KMS-11 (cell line): Measurements from ENCODE around the gene CCS.

Experiments
- H2AFZ ChIP-seq: fragments of 200-600 bp; sonication (generic); 2 replicates; pipeline ENCODE4 v1.6.1; 2016; ENCODE audit warnings: antibody characterized with exemption, mixed run types, low read depth
- H3K27ac ChIP-seq: fragments of 200-600 bp; sonication (generic); 2 replicates; pipeline ENCODE4 v1.6.1; 2016; ENCODE audit warnings: mild to moderate bottlenecking, mixed run types
- H3K27me3 ChIP-seq: fragments of 200-600 bp; sonication (generic); 2 replicates; pipeline ENCODE4 v1.6.1; 2017; ENCODE audit warnings: mild to moderate bottlenecking, low read depth, mixed run types, moderate library complexity; ENCODE audit not compliant: insufficient read depth
- H3K36me3 ChIP-seq: fragments of 200-600 bp; sonication (generic); 2 replicates; pipeline ENCODE4 v1.6.1; 2017; ENCODE audit warnings: mild to moderate bottlenecking, mixed run types; ENCODE audit not compliant: insufficient read depth
- H3K4me1 ChIP-seq: fragments of 200-600 bp; sonication (generic); 2 replicates; pipeline ENCODE4 v1.6.1; 2016; ENCODE audit warnings: mild to moderate bottlenecking, low read depth, mixed run types; ENCODE audit not compliant: poor library complexity, severe bottlenecking
- H3K4me2 ChIP-seq: fragments of 200-600 bp; sonication (generic); 2 replicates; pipeline ENCODE4 v1.7.0; 2016; ENCODE audit warnings: mild to moderate bottlenecking, mixed run types
- H3K4me3 ChIP-seq: fragments of 200-600 bp; sonication (generic); IDR thresholded peaks from 2 replicates; pipeline ENCODE4 v1.6.1; 2017; ENCODE audit warnings: low read depth, low read length, mixed read lengths; ENCODE audit not compliant: insufficient read depth
- H3K79me2 ChIP-seq: fragments of 200-600 bp; sonication (generic); 2 replicates; pipeline ENCODE4 v1.6.1; 2016; ENCODE audit warnings: low read depth, mixed run types; ENCODE audit not compliant: insufficient read depth
- H3K9ac ChIP-seq: fragments of 200-600 bp; sonication (generic); 2 replicates; pipeline ENCODE4 v1.6.1; 2016; ENCODE audit warnings: mild to moderate bottlenecking, mixed run types
- H4K20me1 ChIP-seq: fragments of 200-600 bp; sonication (generic); 2 replicates; pipeline ENCODE4 v1.6.1; 2016; ENCODE audit warnings: mild to moderate bottlenecking, mixed run types; ENCODE audit not compliant: insufficient read depth
- TF ChIP-seq, protein P1 (sequence below): fragments of 200-600 bp; sonication (generic); conservative IDR thresholded peaks from 2 replicates; pipeline ENCODE4 v1.6.1; 2017; ENCODE audit warnings: low read depth, mild to moderate bottlenecking, antibody characterized with exemption, low read length, moderate library complexity, mixed read lengths

Gene CCS

DNA sequence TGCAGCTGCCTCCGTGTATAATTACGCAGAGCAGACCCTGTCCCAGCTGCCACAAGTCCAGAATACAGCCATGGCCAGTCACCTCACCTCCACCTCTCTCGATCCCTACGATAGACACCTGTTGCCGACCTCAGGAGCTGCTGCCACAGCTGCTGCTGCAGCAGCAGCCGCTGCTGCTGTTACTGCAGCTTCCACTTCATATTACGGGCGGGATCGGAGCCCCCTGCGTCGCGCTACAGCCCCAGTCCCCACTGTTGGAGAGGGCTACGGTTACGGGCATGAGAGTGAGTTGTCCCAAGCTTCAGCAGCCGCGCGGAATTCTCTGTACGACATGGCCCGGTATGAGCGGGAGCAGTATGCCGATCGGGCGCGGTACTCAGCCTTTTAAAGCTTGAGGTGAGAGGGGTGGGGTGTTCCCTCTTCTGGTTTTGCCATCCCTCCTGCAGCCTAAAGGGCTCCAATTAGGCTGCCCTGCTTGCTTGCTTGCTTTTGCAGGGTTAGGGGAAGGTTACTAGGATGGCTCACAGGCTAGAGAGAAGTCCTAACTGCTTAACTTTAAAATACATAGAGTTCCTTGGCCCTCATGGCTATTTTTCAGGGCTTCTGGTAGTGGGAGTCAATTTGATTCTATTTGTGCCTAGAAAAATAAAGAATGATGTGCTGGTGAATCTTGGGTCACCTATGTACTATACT lies 50.9 kb downstream of the CCS start:
- Histone ChIP-seq H3K36me3 (peaks cover 45% of the 10 kb centered on the region; the same call in 1 of the 2 replicates), H2AFZ (no peak overlapping the region), H3K27me3 (no peaks in the 10 kb centered on the region), H3K79me2 (peaks cover 98% of the 10 kb centered on the region), H3K27ac (no peak overlapping the region), H3K4me3 (no peak overlapping the region), H4K20me1 (peaks cover 64% of the 10 kb centered on the region), H3K4me1 (peaks cover 41% of the 10 kb centered on the region), H3K9ac (no peak overlapping the region), H3K4me2 (no peak overlapping the region)
- TF ChIP-seq, protein P1, sequence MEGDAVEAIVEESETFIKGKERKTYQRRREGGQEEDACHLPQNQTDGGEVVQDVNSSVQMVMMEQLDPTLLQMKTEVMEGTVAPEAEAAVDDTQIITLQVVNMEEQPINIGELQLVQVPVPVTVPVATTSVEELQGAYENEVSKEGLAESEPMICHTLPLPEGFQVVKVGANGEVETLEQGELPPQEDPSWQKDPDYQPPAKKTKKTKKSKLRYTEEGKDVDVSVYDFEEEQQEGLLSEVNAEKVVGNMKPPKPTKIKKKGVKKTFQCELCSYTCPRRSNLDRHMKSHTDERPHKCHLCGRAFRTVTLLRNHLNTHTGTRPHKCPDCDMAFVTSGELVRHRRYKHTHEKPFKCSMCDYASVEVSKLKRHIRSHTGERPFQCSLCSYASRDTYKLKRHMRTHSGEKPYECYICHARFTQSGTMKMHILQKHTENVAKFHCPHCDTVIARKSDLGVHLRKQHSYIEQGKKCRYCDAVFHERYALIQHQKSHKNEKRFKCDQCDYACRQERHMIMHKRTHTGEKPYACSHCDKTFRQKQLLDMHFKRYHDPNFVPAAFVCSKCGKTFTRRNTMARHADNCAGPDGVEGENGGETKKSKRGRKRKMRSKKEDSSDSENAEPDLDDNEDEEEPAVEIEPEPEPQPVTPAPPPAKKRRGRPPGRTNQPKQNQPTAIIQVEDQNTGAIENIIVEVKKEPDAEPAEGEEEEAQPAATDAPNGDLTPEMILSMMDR: no peak

DNA sequence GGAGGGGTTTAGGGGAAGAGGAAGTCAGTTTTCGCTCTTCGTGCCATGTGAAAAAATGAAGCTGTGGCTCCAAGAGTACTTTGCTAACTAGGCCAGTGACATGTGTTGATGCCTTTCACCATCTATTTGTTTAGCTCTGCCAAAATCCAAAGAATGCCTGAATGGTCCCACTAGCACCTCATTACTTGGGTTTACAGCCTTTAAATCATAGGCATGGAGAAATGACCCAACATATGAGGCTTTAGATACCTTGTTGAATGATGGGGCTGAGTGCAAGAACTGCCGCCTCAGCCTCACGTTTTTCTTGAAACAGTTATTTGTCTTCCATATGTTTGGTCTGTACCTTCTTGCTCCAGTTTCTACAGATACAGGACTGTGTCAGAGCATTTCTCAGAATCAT lies 53.8 kb downstream of the CCS start:
- H3K27me3 ChIP-seq: no peaks in the 10 kb centered on the region
- peaks cover 41% of the 10 kb centered on the region for H4K20me1 ChIP-seq
- H3K9ac ChIP-seq: no peak overlapping the region
- H3K4me2 ChIP-seq: no peak overlapping the region
- no peak overlapping the region for H2AFZ ChIP-seq
- TF ChIP-seq, protein P1: no peak
- H3K79me2 ChIP-seq: peaks cover 80% of the 10 kb centered on the region
- H3K4me1 ChIP-seq: peaks cover 20% of the 10 kb centered on the region
- no peak overlapping the region for H3K27ac ChIP-seq
- H3K36me3 ChIP-seq: peaks cover 31% of the 10 kb centered on the region; the same call in 1 of the 2 replicates
- H3K4me3 ChIP-seq: no peak overlapping the region

DNA sequence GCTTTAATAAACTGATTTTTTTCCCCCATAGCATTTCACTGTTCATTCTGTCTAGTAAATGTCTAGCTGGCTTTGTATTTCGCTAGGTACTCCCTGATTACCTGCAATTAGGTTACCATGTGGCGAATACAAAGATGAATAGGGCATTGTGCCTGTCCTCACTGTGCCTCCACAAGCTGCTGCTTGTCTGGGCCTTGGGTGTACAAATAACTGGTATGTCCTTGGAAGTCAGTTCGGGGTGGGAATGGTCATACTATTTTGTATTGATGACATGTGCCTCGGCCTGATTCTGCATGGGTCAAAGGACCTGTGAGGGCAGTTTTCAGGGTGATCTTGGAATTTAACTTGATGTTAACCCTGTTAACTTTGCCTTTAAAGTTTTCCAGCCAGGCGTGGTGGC lies 56.9 kb downstream of the CCS start:
- peaks cover 4% of the 10 kb centered on the region for H3K4me1 ChIP-seq
- TF ChIP-seq, protein P1: no peak

DNA sequence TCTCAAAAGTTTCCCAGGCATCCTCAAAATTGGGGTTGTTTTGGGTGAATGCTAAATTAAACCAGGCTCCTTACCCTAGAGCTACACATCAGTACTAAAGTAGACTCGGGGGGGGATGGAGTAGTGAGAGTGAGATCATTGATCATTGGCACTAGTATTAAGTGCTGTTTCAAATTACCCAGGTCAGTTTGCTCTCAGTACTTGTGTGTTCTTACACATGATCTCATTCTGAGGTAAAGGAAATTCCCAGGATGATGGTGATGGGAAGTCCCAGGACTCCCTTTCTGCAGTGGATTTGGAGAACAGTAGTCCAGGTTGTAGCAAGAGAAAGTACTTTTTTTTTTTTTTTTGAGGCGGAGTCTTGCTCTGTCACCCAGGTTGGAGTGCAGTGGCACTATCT lies 58.0 kb downstream of the CCS start:
- Histone ChIP-seq H3K36me3 (peaks cover 3% of the 10 kb centered on the region; the same call in 1 of the 2 replicates), H3K4me2 (no peak overlapping the region), H3K79me2 (peaks cover 38% of the 10 kb centered on the region), H2AFZ (no peak overlapping the region), H3K4me3 (no peak overlapping the region), H3K9ac (no peak overlapping the region), H3K4me1 (no peaks in the 10 kb centered on the region), H3K27ac (no peak overlapping the region), H4K20me1 (0 out of 2 replicates have a peak, but pooled peaks cover 8% of the 10 kb centered on the region), H3K27me3 (no peaks in the 10 kb centered on the region)
- TF ChIP-seq, protein P1: no peak

More for the DNA sequence above, 56.9 kb downstream of the CCS start:
- no peak overlapping the region for H3K27ac ChIP-seq
- peaks cover 16% of the 10 kb centered on the region; the same call in 1 of the 2 replicates for H4K20me1 ChIP-seq
- no peak overlapping the region for H3K4me3 ChIP-seq
- H3K9ac ChIP-seq: no peak overlapping the region
- no peak overlapping the region for H3K4me2 ChIP-seq
- H3K27me3 ChIP-seq: no peaks in the 10 kb centered on the region
- H3K79me2 ChIP-seq: peaks cover 50% of the 10 kb centered on the region
- H3K36me3 ChIP-seq: peaks cover 10% of the 10 kb centered on the region; the same call in 1 of the 2 replicates
- no peak overlapping the region for H2AFZ ChIP-seq
